ENCODE results near the gene TMEM192.

DNA sequence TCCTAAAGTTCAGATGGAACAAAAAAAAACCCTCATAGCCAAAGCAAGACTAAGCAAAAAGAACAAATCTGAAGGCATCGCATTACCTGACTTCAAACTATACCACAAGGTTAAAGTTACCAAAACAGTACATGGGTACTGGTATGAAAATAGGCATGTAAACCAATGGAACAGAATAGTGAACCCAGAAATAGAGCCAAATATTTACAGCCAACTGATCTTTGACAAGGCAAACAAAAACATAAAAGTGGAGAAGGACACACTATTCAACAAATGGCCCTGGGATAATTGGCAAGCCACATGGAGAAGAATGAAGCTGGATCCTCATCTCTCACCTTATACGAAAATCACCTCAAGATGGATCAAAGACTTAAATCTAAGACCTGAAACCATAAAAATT, 44.2 kb upstream of the TMEM192 start:
- TF ChIP-seq ZNF274 (IDR thresholded peaks at IDR 0.05; ENCODE audit: low read depth, low read length) (no peak), YY1 (IDR thresholded peaks at IDR 0.05; ENCODE audit: insufficient read depth, insufficient read length) (no peak), SUZ12 (IDR thresholded peaks at IDR 0.05; ENCODE audit: extremely low read depth, insufficient read depth, insufficient read length) (no peak)

Data from NT2/D1 (cell line).